Mammary epithelial cell (primary cell): Measurements from ENCODE around the gene TTC9B.

ENCODE experiments used
- CTCF ChIP-seq, 2 donors: IDR thresholded peaks in 1 of 2; conservative IDR thresholded peaks in 1 of 2; 2 replicates each; pipeline ENCODE4 v1.5.1; 2011 to 2012; ENCODE audit warnings: inconsistent platforms in 2 of 2, low read length in 2 of 2, mild to moderate bottlenecking in 2 of 2, control low read depth in 1 of 2, low read depth in 1 of 2; ENCODE audit not compliant: insufficient read depth in 1 of 2; ENCODE audit errors: extremely low read depth in 1 of 2
- EZH2 ChIP-seq: IDR thresholded peaks from 2 replicates; pipeline ENCODE4 v1.6.1; 2012; ENCODE audit warnings: low read length, inconsistent platforms, borderline replicate concordance

DNA sequence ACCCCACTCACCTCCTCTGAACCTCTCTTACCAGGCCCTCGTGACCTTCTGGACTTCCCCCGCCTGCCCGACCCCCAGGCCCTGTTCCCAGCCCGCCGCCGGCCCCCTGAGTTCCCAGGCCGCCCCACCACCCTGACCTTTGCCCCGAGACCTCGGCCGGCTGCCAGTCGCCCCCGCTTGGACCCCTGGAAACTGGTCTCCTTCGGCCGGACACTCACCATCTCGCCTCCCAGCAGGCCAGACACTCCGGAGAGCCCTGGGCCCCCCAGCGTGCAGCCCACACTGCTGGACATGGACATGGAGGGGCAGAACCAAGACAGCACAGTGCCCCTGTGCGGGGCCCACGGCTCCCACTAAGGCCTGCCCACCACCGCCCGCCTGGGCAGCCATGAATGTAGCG lies 3.2 kb downstream of the TTC9B start:
- TF ChIP-seq CTCF (conservative IDR thresholded peaks at IDR 0.05 in 1 of 2, IDR thresholded peaks at IDR 0.05 in 1 of 2; ENCODE audit: extremely low read depth in 1 of 2, insufficient read depth in 1 of 2, low read depth in 1 of 2, low read length in 2 of 2) (no peak), EZH2 (no peak)
